PFSK-1 (cell line): ENCODE measurements around the gene ITLN1.

ENCODE experiments used
- FOXP2 ChIP-seq: optimal IDR thresholded peaks from 2 replicates; pipeline ENCODE3; 2011; ENCODE audit warnings: borderline replicate concordance, control low read depth, inconsistent platforms; ENCODE audit not compliant: insufficient read depth; ENCODE audit errors: extremely low read length, extremely low read depth
- POLR2AphosphoS5 ChIP-seq: IDR thresholded peaks from 2 replicates; pipeline ENCODE4 v1.6.1; 2012; ENCODE audit warnings: low read depth, mild to moderate bottlenecking, control low read depth, low read length, moderate library complexity
- SIN3A ChIP-seq: IDR thresholded peaks from 2 replicates; pipeline ENCODE4 v1.6.1; 2012; ENCODE audit warnings: mild to moderate bottlenecking, low read length, moderate library complexity, borderline replicate concordance; ENCODE audit not compliant: insufficient read depth
- TAF1 ChIP-seq: IDR thresholded peaks from 2 replicates; pipeline ENCODE4 v1.6.1; 2012; ENCODE audit warnings: low read length, control low read depth, borderline replicate concordance; ENCODE audit not compliant: insufficient read depth
- TF ChIP-seq, protein P1 (sequence below), 2 experiments: IDR thresholded peaks; 2 replicates each; pipeline versions ENCODE4 v1.6.1 to v1.8.0; 2011 to 2012; ENCODE audit warnings: low read depth in 2 of 2, low read length in 2 of 2, control low read depth in 1 of 2, inconsistent platforms in 1 of 2, mild to moderate bottlenecking in 1 of 2, moderate library complexity in 1 of 2; ENCODE audit not compliant: insufficient read depth in 1 of 2

DNA sequence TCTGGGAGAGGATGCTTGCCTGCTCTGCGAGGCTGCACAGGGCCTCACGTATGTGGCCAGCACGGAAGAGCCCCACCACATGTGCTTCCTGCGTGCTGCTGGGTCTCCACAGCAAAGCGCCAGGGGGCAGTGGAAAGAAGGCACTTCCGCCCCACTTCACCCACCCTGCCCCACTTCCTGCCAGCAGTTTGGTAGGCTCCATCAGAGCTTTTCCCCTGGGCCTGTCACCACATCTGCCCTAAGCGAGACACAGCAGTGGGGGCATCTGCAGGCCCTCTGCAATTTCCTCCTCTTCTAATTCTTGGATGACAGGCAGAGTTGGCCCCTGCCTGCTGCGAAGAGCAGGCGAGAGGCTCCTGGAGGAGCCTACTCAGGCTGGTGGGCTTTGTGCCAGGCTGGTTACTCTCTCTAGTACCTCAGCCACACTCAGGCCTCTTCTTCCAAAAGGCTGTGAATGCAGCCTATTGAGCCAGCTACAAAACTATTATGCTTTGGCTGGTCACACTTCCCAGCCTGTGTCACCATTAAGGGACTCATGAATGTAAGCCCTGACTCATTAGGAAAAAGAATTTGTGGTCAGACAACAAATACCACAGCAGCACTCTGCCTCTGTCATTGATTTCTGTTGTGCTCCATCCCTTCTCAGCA, 47.3 kb downstream of the ITLN1 start:
- TF ChIP-seq POLR2AphosphoS5, result no peak
- no peak for TF ChIP-seq SIN3A
- TF ChIP-seq, protein P1, sequence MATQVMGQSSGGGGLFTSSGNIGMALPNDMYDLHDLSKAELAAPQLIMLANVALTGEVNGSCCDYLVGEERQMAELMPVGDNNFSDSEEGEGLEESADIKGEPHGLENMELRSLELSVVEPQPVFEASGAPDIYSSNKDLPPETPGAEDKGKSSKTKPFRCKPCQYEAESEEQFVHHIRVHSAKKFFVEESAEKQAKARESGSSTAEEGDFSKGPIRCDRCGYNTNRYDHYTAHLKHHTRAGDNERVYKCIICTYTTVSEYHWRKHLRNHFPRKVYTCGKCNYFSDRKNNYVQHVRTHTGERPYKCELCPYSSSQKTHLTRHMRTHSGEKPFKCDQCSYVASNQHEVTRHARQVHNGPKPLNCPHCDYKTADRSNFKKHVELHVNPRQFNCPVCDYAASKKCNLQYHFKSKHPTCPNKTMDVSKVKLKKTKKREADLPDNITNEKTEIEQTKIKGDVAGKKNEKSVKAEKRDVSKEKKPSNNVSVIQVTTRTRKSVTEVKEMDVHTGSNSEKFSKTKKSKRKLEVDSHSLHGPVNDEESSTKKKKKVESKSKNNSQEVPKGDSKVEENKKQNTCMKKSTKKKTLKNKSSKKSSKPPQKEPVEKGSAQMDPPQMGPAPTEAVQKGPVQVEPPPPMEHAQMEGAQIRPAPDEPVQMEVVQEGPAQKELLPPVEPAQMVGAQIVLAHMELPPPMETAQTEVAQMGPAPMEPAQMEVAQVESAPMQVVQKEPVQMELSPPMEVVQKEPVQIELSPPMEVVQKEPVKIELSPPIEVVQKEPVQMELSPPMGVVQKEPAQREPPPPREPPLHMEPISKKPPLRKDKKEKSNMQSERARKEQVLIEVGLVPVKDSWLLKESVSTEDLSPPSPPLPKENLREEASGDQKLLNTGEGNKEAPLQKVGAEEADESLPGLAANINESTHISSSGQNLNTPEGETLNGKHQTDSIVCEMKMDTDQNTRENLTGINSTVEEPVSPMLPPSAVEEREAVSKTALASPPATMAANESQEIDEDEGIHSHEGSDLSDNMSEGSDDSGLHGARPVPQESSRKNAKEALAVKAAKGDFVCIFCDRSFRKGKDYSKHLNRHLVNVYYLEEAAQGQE (IDR thresholded peaks at IDR 0.05; ENCODE audit: insufficient read depth in 1 of 2, low read depth in 2 of 2, low read length in 2 of 2), result no peak
- TF ChIP-seq TAF1, result no peak
- TF ChIP-seq FOXP2, result peak; percentile 34
